H9 (cell line): ENCODE results near the gene ITPK1. TPM values are rescaled to one million over a fixed set of nuclear protein-coding genes. Genes with fewer than 3 reads are reported as not detected.

Experiments used
- DNase-seq: peaks from one replicate; pipeline ENCODE4 v3.0.0-alpha.2; 2017
- H2AFZ ChIP-seq: one replicate; pipeline ENCODE4 v1.6.1; 2013; ENCODE audit warnings: mild to moderate bottlenecking, low read length, control low read depth, moderate library complexity
- H2AK5ac ChIP-seq: 2 replicates; pipeline ENCODE4 v1.6.1; 2013; ENCODE audit warnings: low read length, control low read depth, mixed read lengths; ENCODE audit not compliant: insufficient read length
- H2BK120ac ChIP-seq: one replicate; pipeline ENCODE4 v1.6.1; 2013; ENCODE audit warnings: low read depth, mild to moderate bottlenecking, low read length, control low read depth, inconsistent platforms; ENCODE audit not compliant: poor library complexity, severe bottlenecking
- H2BK12ac ChIP-seq: 2 replicates; pipeline ENCODE4 v1.6.1; 2013; ENCODE audit warnings: low read length, control low read depth, mixed read lengths, low read depth; ENCODE audit not compliant: insufficient read length
- H2BK15ac ChIP-seq: 2 replicates; pipeline ENCODE4 v1.6.1; 2013; ENCODE audit warnings: low read depth, low read length, control low read depth
- H2BK20ac ChIP-seq: one replicate; pipeline ENCODE4 v1.6.1; 2013; ENCODE audit warnings: low read depth, mild to moderate bottlenecking, low read length, control low read depth, inconsistent platforms; ENCODE audit not compliant: poor library complexity, severe bottlenecking
- H2BK5ac ChIP-seq: 2 replicates; pipeline ENCODE4 v1.6.1; 2013; ENCODE audit warnings: low read length, control low read depth, mixed read lengths; ENCODE audit not compliant: insufficient read length
- H3K14ac ChIP-seq: 2 replicates; pipeline ENCODE4 v1.6.1; 2013; ENCODE audit warnings: low read length, control low read depth; ENCODE audit not compliant: insufficient read depth
- H3K18ac ChIP-seq: 2 replicates; pipeline ENCODE4 v1.6.1; 2013; ENCODE audit warnings: low read depth, mild to moderate bottlenecking, mixed read lengths, low read length, control low read depth; ENCODE audit not compliant: insufficient read length
- H3K23ac ChIP-seq: 2 replicates; pipeline ENCODE4 v1.6.1; 2013; ENCODE audit warnings: low read length, control low read depth, mixed read lengths, low read depth; ENCODE audit not compliant: insufficient read length
- H3K23me2 ChIP-seq: 2 replicates; pipeline ENCODE4 v1.6.1; 2013; ENCODE audit warnings: low read depth, mild to moderate bottlenecking, mixed read lengths, low read length, control low read depth; ENCODE audit not compliant: insufficient read length, poor library complexity, severe bottlenecking
- H3K27ac ChIP-seq: 2 replicates; pipeline ENCODE4 v1.5.1; 2013; ENCODE audit warnings: low read length, control low read depth, mixed read lengths, low read depth; ENCODE audit not compliant: insufficient read length
- H3K27me3 ChIP-seq: 2 replicates; pipeline ENCODE4 v1.6.1; 2013; ENCODE audit warnings: low read length, control low read depth, inconsistent platforms; ENCODE audit not compliant: insufficient read depth
- H3K4ac ChIP-seq: 2 replicates; pipeline ENCODE4 v1.6.1; 2013; ENCODE audit warnings: low read depth, mild to moderate bottlenecking, control low read depth, inconsistent platforms, low read length, moderate library complexity
- H3K4me1 ChIP-seq: 2 replicates; pipeline ENCODE4 v1.6.1; 2013; ENCODE audit warnings: low read length, control low read depth, inconsistent platforms; ENCODE audit not compliant: insufficient read depth
- H3K4me2 ChIP-seq: 2 replicates; pipeline ENCODE4 v1.6.1; 2013; ENCODE audit warnings: low read length, control low read depth, mixed read lengths; ENCODE audit not compliant: insufficient read length, insufficient read depth
- H3K56ac ChIP-seq: 2 replicates; pipeline ENCODE4 v1.6.1; 2013; ENCODE audit warnings: low read depth, mild to moderate bottlenecking, mixed read lengths, low read length, control low read depth; ENCODE audit not compliant: insufficient read length
- H3K79me1 ChIP-seq: 2 replicates; pipeline ENCODE4 v1.6.1; 2013; ENCODE audit warnings: low read depth, mild to moderate bottlenecking, moderate library complexity, low read length, control low read depth, inconsistent platforms; ENCODE audit not compliant: insufficient read depth, poor library complexity, severe bottlenecking
- H3K79me2 ChIP-seq: 2 replicates; pipeline ENCODE4 v1.6.1; 2013; ENCODE audit warnings: low read length, control low read depth, inconsistent platforms; ENCODE audit not compliant: insufficient read depth
- H3K9ac ChIP-seq: 2 replicates; pipeline ENCODE4 v1.6.1; 2013; ENCODE audit warnings: low read length, control low read depth, mixed read lengths; ENCODE audit not compliant: insufficient read length; ENCODE audit errors: extremely low read depth
- H3K9me3 ChIP-seq: one replicate; pipeline ENCODE4 v1.6.1; 2013; ENCODE audit warnings: low read depth, low read length, inconsistent platforms; ENCODE audit not compliant: control insufficient read depth
- H3T11ph ChIP-seq: one replicate; pipeline ENCODE4 v1.6.1; 2013; ENCODE audit warnings: mild to moderate bottlenecking, low read length, control low read depth, inconsistent platforms
- H4K20me1 ChIP-seq: one replicate; pipeline ENCODE4 v1.6.1; 2013; ENCODE audit not compliant: control insufficient read depth, insufficient read length, insufficient read depth
- H4K5ac ChIP-seq: 2 replicates; pipeline ENCODE4 v1.6.1; 2013; ENCODE audit warnings: low read depth, mild to moderate bottlenecking, mixed read lengths, low read length, control low read depth; ENCODE audit not compliant: insufficient read length
- H4K8ac ChIP-seq: replicated peaks from 2 replicates; pipeline ENCODE4 v1.6.1; 2013; ENCODE audit warnings: low read length, control low read depth, mixed read lengths, low read depth; ENCODE audit not compliant: insufficient read length
- H4K91ac ChIP-seq: 2 replicates; pipeline ENCODE4 v1.6.1; 2013; ENCODE audit warnings: low read depth, mild to moderate bottlenecking, moderate library complexity, mixed read lengths, low read length, control low read depth; ENCODE audit not compliant: insufficient read length
- H3K27ac Mint-ChIP-seq, 3 experiments: 2 replicates in 2 of 3; 3 replicates in 1 of 3; pipeline ENCODE4 v1.8.0; 2020 to 2021; ENCODE audit warnings: mixed read lengths in 3 of 3, mild to moderate bottlenecking in 1 of 3, moderate library complexity in 1 of 3
- H3K27me3 Mint-ChIP-seq: 2 replicates; pipeline ENCODE4 v1.8.0; 2021; ENCODE audit warnings: low read depth, mild to moderate bottlenecking, moderate library complexity, mixed read lengths
- H3K36me3 Mint-ChIP-seq, 3 experiments: 2 replicates in 2 of 3; 3 replicates in 1 of 3; pipeline ENCODE4 v1.8.0; 2020 to 2021; ENCODE audit warnings: low read depth in 3 of 3, mixed read lengths in 3 of 3; ENCODE audit not compliant: insufficient read depth in 1 of 3
- H3K4me1 Mint-ChIP-seq, 2 experiments: 2 replicates each; pipeline ENCODE4 v1.8.0; 2020; ENCODE audit warnings: mixed read lengths in 2 of 2
- H3K4me3 Mint-ChIP-seq, 2 experiments: 2 replicates in 1 of 2; 3 replicates in 1 of 2; pipeline ENCODE4 v1.8.0; 2020 to 2021; ENCODE audit warnings: mild to moderate bottlenecking in 2 of 2, mixed read lengths in 2 of 2, moderate library complexity in 1 of 2
- H3K9me3 Mint-ChIP-seq, 2 experiments: 2 replicates in 1 of 2; 3 replicates in 1 of 2; pipeline ENCODE4 v1.8.0; 2020; ENCODE audit warnings: mild to moderate bottlenecking in 2 of 2, mixed read lengths in 2 of 2, moderate library complexity in 1 of 2
- WGBS: extraction: QIAGEN DNeasy Blood & Tissue Kit; methylation state at CpG from one replicate; pipeline ENCODE4 v1.1.7; 2013; ENCODE audit warnings: missing lambda C conversion rate, low lambda C conversion rate, mixed read lengths; ENCODE audit not compliant: insufficient read length; ENCODE audit errors: extremely low coverage; 5-methylcytosine and 5-hydroxymethylcytosine counted together
- total RNA-seq: library from RNA; stranded (reverse); gene quantifications from 2 replicates; pipeline ENCODE4 v1.2.1, GENCODE V29; 2021
- TF ChIP-seq, protein P1 (sequence below): fragments of 200-600 bp; sonication (generic); conservative IDR thresholded peaks from 3 replicates; pipeline ENCODE4 v1.8.0; 2021; ENCODE audit warnings: antibody characterized with exemption, mild to moderate bottlenecking

ITPK1 gene
- total RNA-seq, 1 experiment from 2014 or later, result 92.7 TPM

DNA sequence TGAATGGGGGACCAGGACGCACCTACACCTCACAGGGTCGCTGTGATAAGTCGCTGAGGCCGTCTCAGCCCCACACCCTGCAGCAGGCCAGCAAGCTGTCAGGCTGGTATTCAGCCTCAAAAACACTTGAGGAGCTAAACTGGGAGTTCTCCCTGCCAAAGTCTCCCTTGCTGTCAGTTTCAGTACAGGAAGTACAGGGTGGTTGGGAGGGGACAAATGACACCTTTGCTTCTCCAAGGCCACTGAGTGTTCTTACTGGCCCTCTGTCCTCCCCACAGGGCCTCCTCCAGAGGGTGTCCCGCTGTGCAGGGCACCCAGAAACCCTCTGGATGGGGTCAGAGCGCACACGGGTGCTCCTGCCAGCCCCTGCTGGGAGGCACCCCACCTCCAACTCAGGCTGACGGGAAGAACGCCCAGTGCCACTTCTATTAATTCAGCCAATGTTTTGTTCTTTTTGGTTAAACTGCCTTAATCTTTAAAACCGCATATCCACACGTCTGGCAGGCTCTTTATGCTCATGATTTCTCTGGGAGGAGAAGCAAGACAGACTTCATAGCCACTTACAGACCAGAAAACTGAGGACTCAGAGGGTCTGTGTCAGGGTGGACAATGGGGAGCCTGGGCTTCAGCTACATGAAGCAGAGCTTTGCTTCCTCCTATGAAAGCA lies 75.9 kb downstream of the ITPK1 start:
- Histone ChIP-seq H3K27ac (no peak overlapping the region), H2AK5ac (no peak overlapping the region), H4K20me1 (no peaks in the 10 kb centered on the region), H2BK120ac (no peak overlapping the region), H3K9ac (no peak overlapping the region), H3K27me3 (no peaks in the 10 kb centered on the region), H3K79me1 (peaks cover 9% of the 10 kb centered on the region), H2BK5ac (no peak overlapping the region), H3K23ac (no peak overlapping the region), H3T11ph (no peak overlapping the region), H3K18ac (no peak overlapping the region), H2BK20ac (no peak overlapping the region), H2AFZ (no peak overlapping the region), H3K4ac (no peak overlapping the region), H3K79me2 (no peaks in the 10 kb centered on the region; the same call in 1 of the 2 replicates), H3K4me1 (peaks cover 21% of the 10 kb centered on the region; the same call in 1 of the 2 replicates), H3K9me3 (no peaks in the 10 kb centered on the region), H2BK12ac (no peak overlapping the region), H3K56ac (no peak overlapping the region), H4K5ac (no peak overlapping the region), H4K91ac (no peak overlapping the region), H4K8ac (no peak overlapping the region), H3K4me2 (no peak overlapping the region), H3K23me2 (no peaks in the 10 kb centered on the region), H3K14ac (no peak overlapping the region; the same call in 1 of the 2 replicates), H2BK15ac (no peak overlapping the region)
- 0 out of 7 replicates have a peak overlapping the region, but pooled peaks of 1 of the 3 experiments have one; percentile 28 for H3K27ac Mint-ChIP-seq
- no CpG with 5 or more reads among the region's 11 CpGs for WGBS
- H3K4me3 Mint-ChIP-seq, result no peak overlapping the region
- no peaks in the 10 kb centered on the region for H3K36me3 Mint-ChIP-seq
- no peak for DNase-seq
- peaks cover 72 to 74% of the 10 kb centered on the region in 2 experiments for H3K4me1 Mint-ChIP-seq
- H3K27me3 Mint-ChIP-seq, result no peaks in the 10 kb centered on the region; the same call in 1 of the 2 replicates
- no peaks in the 10 kb centered on the region; a peak in 1 of 5 replicates for H3K9me3 Mint-ChIP-seq
- TF ChIP-seq, protein P1, sequence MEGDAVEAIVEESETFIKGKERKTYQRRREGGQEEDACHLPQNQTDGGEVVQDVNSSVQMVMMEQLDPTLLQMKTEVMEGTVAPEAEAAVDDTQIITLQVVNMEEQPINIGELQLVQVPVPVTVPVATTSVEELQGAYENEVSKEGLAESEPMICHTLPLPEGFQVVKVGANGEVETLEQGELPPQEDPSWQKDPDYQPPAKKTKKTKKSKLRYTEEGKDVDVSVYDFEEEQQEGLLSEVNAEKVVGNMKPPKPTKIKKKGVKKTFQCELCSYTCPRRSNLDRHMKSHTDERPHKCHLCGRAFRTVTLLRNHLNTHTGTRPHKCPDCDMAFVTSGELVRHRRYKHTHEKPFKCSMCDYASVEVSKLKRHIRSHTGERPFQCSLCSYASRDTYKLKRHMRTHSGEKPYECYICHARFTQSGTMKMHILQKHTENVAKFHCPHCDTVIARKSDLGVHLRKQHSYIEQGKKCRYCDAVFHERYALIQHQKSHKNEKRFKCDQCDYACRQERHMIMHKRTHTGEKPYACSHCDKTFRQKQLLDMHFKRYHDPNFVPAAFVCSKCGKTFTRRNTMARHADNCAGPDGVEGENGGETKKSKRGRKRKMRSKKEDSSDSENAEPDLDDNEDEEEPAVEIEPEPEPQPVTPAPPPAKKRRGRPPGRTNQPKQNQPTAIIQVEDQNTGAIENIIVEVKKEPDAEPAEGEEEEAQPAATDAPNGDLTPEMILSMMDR, result no peak
